Thyroid gland (tissue), 4 donors: Measurements from ENCODE around the gene NXN.

ENCODE experiments used
- CTCF ChIP-seq, 6 experiments: fragments of 200-600 bp in 3 of 6; fragments of 450-650 bp in 3 of 6; sonication (generic) in 3 of 6; IDR thresholded peaks; one replicate each; pipeline ENCODE4 v1.5.1; 2016 to 2019; ENCODE audit warnings: antibody characterized with exemption in 6 of 6, mild to moderate bottlenecking in 2 of 6, inconsistent platforms in 1 of 6, moderate library complexity in 1 of 6
- POLR2A ChIP-seq, 2 donors: fragments of 450-650 bp; IDR thresholded peaks; one replicate each; pipeline ENCODE4 v1.6.1; 2017; ENCODE audit warnings: antibody characterized with exemption in 2 of 2, mild to moderate bottlenecking in 2 of 2, moderate library complexity in 1 of 2

DNA sequence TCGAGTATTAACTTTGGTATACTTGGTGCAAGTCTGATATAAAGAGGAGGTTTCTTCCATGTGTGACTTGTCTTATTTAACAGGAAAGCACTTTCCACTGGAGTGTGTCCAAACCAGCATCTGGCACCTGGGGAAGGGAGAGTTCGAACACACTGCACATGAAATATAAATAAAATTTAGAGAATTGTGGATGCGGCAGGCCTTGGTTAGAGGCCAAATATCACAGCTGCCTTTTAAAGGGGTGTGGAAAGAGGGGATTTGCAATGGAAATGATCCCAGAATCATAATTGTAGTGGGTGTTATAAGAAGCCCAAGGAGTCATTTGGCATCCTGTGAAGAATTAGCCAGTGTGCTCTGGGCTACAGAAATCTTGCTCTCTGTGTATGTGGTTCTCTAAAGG, 4.3 kb upstream of the NXN start:
- TF ChIP-seq CTCF (IDR thresholded peaks at IDR 0.05) = no peak
- no peak for TF ChIP-seq POLR2A (IDR thresholded peaks at IDR 0.05)
